HEK293 (cell line): ENCODE data around the gene ASTN2.
"Not testable (repeated sequence)": the region's sequence is repeated elsewhere in the genome, so short reads cannot be mapped to it uniquely, and the experiment has no call there.

Experiments used
- CTCF ChIA-PET: fragments of 350-600 bp; formaldehyde crosslinking; extraction: SDS; loops from one replicate; lab custom pipeline; 2021; ENCODE audit warnings: antibody characterized with exemption; lab: Yijun Ruan, JAX
- POLR2A ChIA-PET: fragments of 300-600 bp; formaldehyde crosslinking; extraction: SDS; loops from one replicate; lab custom pipeline; 2020; ENCODE audit warnings: antibody characterized with exemption, inconsistent platforms; lab: Yijun Ruan, JAX
- H3K27ac ChIP-seq: fragments of 200-500 bp; sonication (Bioruptor generic); 2 replicates; pipeline ENCODE4 v1.5.1; 2014; ENCODE audit warnings: low read depth, low read length, control low read depth, inconsistent platforms; ENCODE audit errors: extremely low read depth
- H3K36me3 ChIP-seq, 2 experiments: fragments of 200-500 bp in 1 of 2; sonication (Bioruptor generic) in 1 of 2; 1 replicate in 1 of 2; 2 replicates in 1 of 2; pipeline ENCODE4 v1.5.1; 2014 to 2017; ENCODE audit warnings: inconsistent platforms in 2 of 2, low read length in 2 of 2; ENCODE audit not compliant: control insufficient read depth in 2 of 2, insufficient read depth in 1 of 2
- H3K4me1 ChIP-seq: fragments of 200-500 bp; sonication (Bioruptor generic); 2 replicates; pipeline ENCODE4 v1.5.1; 2014; ENCODE audit warnings: mild to moderate bottlenecking, low read length, inconsistent platforms; ENCODE audit not compliant: control insufficient read depth, insufficient read depth
- H3K4me3 ChIP-seq: 2 replicates; pipeline ENCODE4 v1.5.1; 2011; ENCODE audit warnings: low read depth, mild to moderate bottlenecking, control low read depth, low read length, moderate library complexity
- H3K9me3 ChIP-seq: fragments of 200-500 bp; sonication (Bioruptor generic); 2 replicates; pipeline ENCODE4 v1.5.1; 2014; ENCODE audit warnings: low read depth, low read length, inconsistent platforms; ENCODE audit not compliant: control insufficient read depth, insufficient read depth
- BCL11A ChIP-seq: fragments of 450-650 bp; formaldehyde crosslinking; IDR thresholded peaks from 2 replicates; pipeline ENCODE4 v1.5.1; 2016; ENCODE audit warnings: low read depth, missing biosample characterization, missing genetic modification characterization
- GLI2 ChIP-seq: fragments of 450-650 bp; formaldehyde crosslinking; IDR thresholded peaks from 2 replicates; pipeline ENCODE4; 2017; ENCODE audit warnings: missing biosample characterization, missing genetic modification characterization, low read depth, borderline replicate concordance
- GLIS1 ChIP-seq: fragments of 450-650 bp; formaldehyde crosslinking; IDR thresholded peaks from 2 replicates; pipeline ENCODE4 v1.5.1; 2016; ENCODE audit warnings: missing biosample characterization, missing genetic modification characterization
- HOXC10 ChIP-seq: sonication (generic); formaldehyde crosslinking; IDR thresholded peaks from 2 replicates; pipeline ENCODE4 v1.8.1; 2023; ENCODE audit warnings: mild to moderate bottlenecking, missing genetic modification reagents
- KLF17 ChIP-seq: fragments of 450-650 bp; formaldehyde crosslinking; IDR thresholded peaks from 2 replicates; pipeline ENCODE4 v1.5.1; 2016; ENCODE audit warnings: missing biosample characterization, missing genetic modification characterization
- MYNN ChIP-seq: fragments of 450-650 bp; formaldehyde crosslinking; IDR thresholded peaks from 2 replicates; pipeline ENCODE4 v1.5.1; 2016; ENCODE audit warnings: missing biosample characterization, missing genetic modification characterization, borderline replicate concordance
- PRDM6 ChIP-seq: fragments of 450-650 bp; formaldehyde crosslinking; IDR thresholded peaks from 2 replicates; pipeline ENCODE4 v1.5.1; 2017; ENCODE audit warnings: missing biosample characterization, missing genetic modification characterization
- REPIN1 ChIP-seq: fragments of 450-650 bp; formaldehyde crosslinking; IDR thresholded peaks from 2 replicates; pipeline ENCODE4 v1.5.1; 2017; ENCODE audit warnings: missing biosample characterization, missing genetic modification characterization, low read depth
- SETDB1 ChIP-seq: IDR thresholded peaks from one replicate; pipeline ENCODE4 v1.6.1; 2017; ENCODE audit warnings: mild to moderate bottlenecking, low read length, moderate library complexity, mixed read lengths; ENCODE audit not compliant: insufficient read length
- ZNF16 ChIP-seq: fragments of 450-650 bp; formaldehyde crosslinking; IDR thresholded peaks from 2 replicates; pipeline ENCODE4 v1.5.1; 2016; ENCODE audit warnings: low read depth, missing biosample characterization, missing genetic modification characterization
- ZNF184 ChIP-seq: fragments of 450-650 bp; IDR thresholded peaks from 2 replicates; pipeline ENCODE4 v1.5.1; 2018; ENCODE audit warnings: missing biosample characterization, mild to moderate bottlenecking, missing genetic modification characterization
- ZNF19 ChIP-seq: fragments of 450-650 bp; formaldehyde crosslinking; IDR thresholded peaks from 2 replicates; pipeline ENCODE4; 2016; ENCODE audit warnings: missing biosample characterization, missing genetic modification characterization, low read depth
- ZNF211 ChIP-seq: fragments of 450-650 bp; formaldehyde crosslinking; IDR thresholded peaks from 2 replicates; pipeline ENCODE4 v1.5.1; 2016; ENCODE audit warnings: low read depth, missing biosample characterization, missing genetic modification characterization
- ZNF266 ChIP-seq: fragments of 450-650 bp; formaldehyde crosslinking; IDR thresholded peaks from 2 replicates; pipeline ENCODE4 v1.5.1; 2016; ENCODE audit warnings: missing biosample characterization, missing genetic modification characterization, low read depth
- ZNF274 ChIP-seq, 2 experiments: fragments of 200-500 bp in 1 of 2; fragments of 450-650 bp in 1 of 2; sonication (Bioruptor generic) in 1 of 2; formaldehyde crosslinking in 1 of 2; IDR thresholded peaks; 2 replicates each; pipeline versions ENCODE4 v1.5.1 to v1.6.1; 2014 to 2016; ENCODE audit warnings: borderline replicate concordance in 1 of 2, inconsistent platforms in 1 of 2, low read length in 1 of 2, missing biosample characterization in 1 of 2, missing genetic modification characterization in 1 of 2
- ZNF404 ChIP-seq: fragments of 450-650 bp; formaldehyde crosslinking; IDR thresholded peaks from 2 replicates; pipeline ENCODE4 v1.5.1; 2017; ENCODE audit warnings: missing biosample characterization, missing genetic modification characterization
- ZNF48 ChIP-seq: fragments of 450-650 bp; formaldehyde crosslinking; IDR thresholded peaks from 2 replicates; pipeline ENCODE4 v1.5.1; 2016; ENCODE audit warnings: missing biosample characterization, missing genetic modification characterization
- ZNF514 ChIP-seq: fragments of 450-650 bp; formaldehyde crosslinking; IDR thresholded peaks from 2 replicates; pipeline ENCODE4 v1.5.1; 2016; ENCODE audit warnings: missing biosample characterization, missing genetic modification characterization
- ZNF530 ChIP-seq: fragments of 450-650 bp; formaldehyde crosslinking; IDR thresholded peaks from 2 replicates; pipeline ENCODE4 v1.5.1; 2016; ENCODE audit warnings: low read depth, missing biosample characterization, missing genetic modification characterization
- ZNF571 ChIP-seq: fragments of 450-650 bp; formaldehyde crosslinking; IDR thresholded peaks from 2 replicates; pipeline ENCODE4 v1.5.0; 2017; ENCODE audit warnings: missing biosample characterization, missing genetic modification characterization
- ZNF580 ChIP-seq: fragments of 450-650 bp; formaldehyde crosslinking; IDR thresholded peaks from 2 replicates; pipeline ENCODE4 v1.5.1; 2016; ENCODE audit warnings: missing biosample characterization, missing genetic modification characterization
- ZNF596 ChIP-seq: fragments of 450-650 bp; IDR thresholded peaks from 2 replicates; pipeline ENCODE4 v1.5.0; 2018; ENCODE audit warnings: missing biosample characterization, mild to moderate bottlenecking, missing genetic modification characterization, moderate library complexity
- ZNF629 ChIP-seq: fragments of 450-650 bp; formaldehyde crosslinking; IDR thresholded peaks from 2 replicates; pipeline ENCODE4 v1.5.1; 2017; ENCODE audit warnings: missing biosample characterization, missing genetic modification characterization
- ZNF701 ChIP-seq: fragments of 450-650 bp; formaldehyde crosslinking; IDR thresholded peaks from 2 replicates; pipeline ENCODE4 v1.5.1; 2016; ENCODE audit warnings: missing biosample characterization, missing genetic modification characterization
- ZNF837 ChIP-seq: fragments of 450-650 bp; formaldehyde crosslinking; IDR thresholded peaks from 2 replicates; pipeline ENCODE4 v1.5.1; 2016; ENCODE audit warnings: missing biosample characterization, missing genetic modification characterization
- ZNF843 ChIP-seq: fragments of 450-650 bp; formaldehyde crosslinking; IDR thresholded peaks from 2 replicates; pipeline ENCODE4 v1.5.1; 2016; ENCODE audit warnings: missing biosample characterization, missing genetic modification characterization
- TF ChIP-seq, protein P1 (sequence below): fragments of 450-650 bp; formaldehyde crosslinking; IDR thresholded peaks from 2 replicates; pipeline ENCODE4 v1.5.1; 2016; ENCODE audit warnings: missing biosample characterization, missing genetic modification characterization, borderline replicate concordance
- TF ChIP-seq, protein P2 (sequence below): fragments of 450-650 bp; formaldehyde crosslinking; IDR thresholded peaks from 2 replicates; pipeline ENCODE4 v1.5.1; 2017; ENCODE audit warnings: missing biosample characterization, missing genetic modification characterization

The ASTN2 gene

DNA sequence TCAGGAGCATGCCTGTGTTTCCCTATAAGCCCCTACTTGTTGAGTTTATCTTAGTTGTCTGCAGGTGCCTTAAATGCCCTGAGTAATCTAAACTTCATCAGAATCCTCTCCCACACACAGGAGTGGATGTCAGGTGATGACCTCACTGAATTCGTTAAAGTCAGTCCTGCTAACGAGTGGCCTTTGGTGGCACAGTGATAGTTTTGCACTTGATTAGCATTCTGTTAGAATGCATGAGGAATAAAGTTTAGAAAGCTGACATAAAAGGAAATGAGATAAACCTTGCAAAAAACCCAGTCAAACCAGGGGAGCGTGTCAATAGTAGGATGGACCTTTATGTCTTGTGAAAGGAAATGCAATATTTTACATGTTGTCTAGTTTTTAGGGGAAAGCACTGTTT is 723.2 kb downstream of the ASTN2 start:
- Histone ChIP-seq H3K9me3 (no peaks in the 10 kb centered on the region), H3K27ac (no peak overlapping the region), H3K36me3 (peaks cover 0 to 17% of the 10 kb centered on the region in 2 experiments; a peak in 1 of 3 replicates), H3K4me3 (no peak overlapping the region), H3K4me1 (0 out of 2 replicates have a peak, but pooled peaks cover 2% of the 10 kb centered on the region)
- CTCF ChIA-PET: no interaction called here
- TF ChIP-seq ZNF266: no peak
- no peak for TF ChIP-seq ZNF629
- TF ChIP-seq HOXC10 (CRISPR knock-in tag): no peak
- TF ChIP-seq ZNF701: no peak
- TF ChIP-seq GLI2 (tag by site-specific recombination): no peak
- TF ChIP-seq PRDM6: no peak
- no peak for TF ChIP-seq ZNF274 (IDR thresholded peaks at IDR 0.05; ENCODE audit: low read length)
- no peak for TF ChIP-seq ZNF274 (tag by site-specific recombination; IDR thresholded peaks at IDR 0.05; ENCODE audit: borderline replicate concordance)
- TF ChIP-seq ZNF48 (tag by site-specific recombination): no peak
- no peak for TF ChIP-seq ZNF580 (tag by site-specific recombination)
- TF ChIP-seq ZNF16 (tag by site-specific recombination): no peak
- TF ChIP-seq ZNF571: no peak
- no peak for TF ChIP-seq BCL11A
- TF ChIP-seq ZNF530: no peak
- TF ChIP-seq ZNF514: no peak
- no peak for TF ChIP-seq ZNF211 (tag by site-specific recombination)
- TF ChIP-seq, protein P1, sequence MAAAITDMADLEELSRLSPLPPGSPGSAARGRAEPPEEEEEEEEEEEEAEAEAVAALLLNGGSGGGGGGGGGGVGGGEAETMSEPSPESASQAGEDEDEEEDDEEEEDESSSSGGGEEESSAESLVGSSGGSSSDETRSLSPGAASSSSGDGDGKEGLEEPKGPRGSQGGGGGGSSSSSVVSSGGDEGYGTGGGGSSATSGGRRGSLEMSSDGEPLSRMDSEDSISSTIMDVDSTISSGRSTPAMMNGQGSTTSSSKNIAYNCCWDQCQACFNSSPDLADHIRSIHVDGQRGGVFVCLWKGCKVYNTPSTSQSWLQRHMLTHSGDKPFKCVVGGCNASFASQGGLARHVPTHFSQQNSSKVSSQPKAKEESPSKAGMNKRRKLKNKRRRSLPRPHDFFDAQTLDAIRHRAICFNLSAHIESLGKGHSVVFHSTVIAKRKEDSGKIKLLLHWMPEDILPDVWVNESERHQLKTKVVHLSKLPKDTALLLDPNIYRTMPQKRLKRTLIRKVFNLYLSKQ (tag by site-specific recombination): no peak
- POLR2A ChIA-PET: no interaction called here

- H3K27ac ChIP-seq, H3K4me3 ChIP-seq, H3K9me3 ChIP-seq, POLR2A ChIA-PET, H3K4me1 ChIP-seq: not testable (repeated sequence)
- CTCF ChIA-PET: interaction anchor here (0.6 to 0.7 kb wide), 2 partner anchors 18 to 722 kb away, joined by 4 to 5 read pairs; no protein-coding TSS in a partner anchor
- H3K36me3 ChIP-seq: peaks cover 0 to 15% of the 10 kb centered on the region in 2 experiments; a peak in 1 of 3 replicates
Observed at GRCh38 chr9:116690805-116691204, 724.1 kb downstream of the ASTN2 start.

DNA sequence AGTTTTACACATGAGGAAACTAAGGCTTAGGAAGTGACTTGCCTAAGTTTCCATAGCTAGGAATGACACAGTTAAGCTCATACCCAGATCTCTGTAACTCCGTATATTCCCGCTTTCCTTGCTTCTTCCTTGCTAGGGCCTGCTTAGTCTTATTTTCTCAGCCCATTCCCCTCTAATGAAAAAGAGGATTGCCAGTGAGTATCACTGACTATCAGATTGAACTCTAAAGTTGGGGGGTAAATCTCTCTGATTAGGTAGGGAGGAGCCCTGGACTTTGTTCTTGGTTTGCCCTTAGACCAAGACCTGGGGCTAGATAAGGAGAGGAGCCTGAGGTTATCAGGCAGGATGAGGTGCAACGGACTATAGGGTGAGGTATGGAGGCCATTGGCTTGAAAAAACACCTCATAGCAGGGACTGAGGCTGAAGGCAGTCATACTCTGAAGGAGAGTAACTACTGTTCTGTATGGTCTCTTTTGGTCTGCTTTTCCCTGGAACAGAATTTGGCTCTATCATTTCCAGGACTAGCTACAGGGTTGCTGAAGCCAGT is 725.3 kb downstream of the ASTN2 start:
- TF ChIP-seq REPIN1 (no peak), KLF17 (tag by site-specific recombination) (no peak), ZNF19 (tag by site-specific recombination) (no peak), ZNF837 (tag by site-specific recombination) (no peak), GLIS1 (tag by site-specific recombination) (no peak), ZNF404 (tag by site-specific recombination) (no peak), ZNF701 (no peak), MYNN (tag by site-specific recombination) (no peak), ZNF596 (tag by site-specific recombination) (no peak), SETDB1 (no peak), BCL11A (no peak), ZNF184 (tag by site-specific recombination) (no peak), ZNF843 (tag by site-specific recombination) (no peak)
- TF ChIP-seq, protein P2, sequence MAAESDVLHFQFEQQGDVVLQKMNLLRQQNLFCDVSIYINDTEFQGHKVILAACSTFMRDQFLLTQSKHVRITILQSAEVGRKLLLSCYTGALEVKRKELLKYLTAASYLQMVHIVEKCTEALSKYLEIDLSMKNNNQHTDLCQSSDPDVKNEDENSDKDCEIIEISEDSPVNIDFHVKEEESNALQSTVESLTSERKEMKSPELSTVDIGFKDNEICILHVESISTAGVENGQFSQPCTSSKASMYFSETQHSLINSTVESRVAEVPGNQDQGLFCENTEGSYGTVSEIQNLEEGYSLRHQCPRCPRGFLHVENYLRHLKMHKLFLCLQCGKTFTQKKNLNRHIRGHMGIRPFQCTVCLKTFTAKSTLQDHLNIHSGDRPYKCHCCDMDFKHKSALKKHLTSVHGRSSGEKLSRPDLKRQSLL: no peak
- H3K4me3 ChIP-seq: no peak overlapping the region
- H3K36me3 ChIP-seq: peaks cover 0 to 6% of the 10 kb centered on the region in 2 experiments; a peak in 1 of 3 replicates
- H3K27ac ChIP-seq: no peak overlapping the region
- ChIA-PET CTCF (interaction anchor here (0.9 kb wide), 1 partner anchor 243 kb away, joined by 3 read pairs; no protein-coding TSS in a partner anchor), POLR2A (interaction anchor here (1.2 kb wide), 1 partner anchor 8 kb away, joined by 4 read pairs; no protein-coding TSS in a partner anchor)
- no peaks in the 10 kb centered on the region for H3K9me3 ChIP-seq
- H3K4me1 ChIP-seq: peaks cover 2% of the 10 kb centered on the region; the same call in 1 of the 2 replicates
